Thyroid gland (tissue), 4 donors: ENCODE data around the gene RTRAF. TPM values are rescaled to one million over a fixed set of nuclear protein-coding genes. Genes with fewer than 3 reads are reported as not detected.

Experiments used
- DNase-seq, 2 donors: peaks; one replicate each; pipeline ENCODE4 v3.0.0-alpha.2; 2019
- H3K27ac ChIP-seq, 3 donors: fragments of 200-600 bp; sonication (generic); 1 replicate in 2 of 3; 2 replicates in 1 of 3; pipeline ENCODE4 v1.5.1; 2016 to 2019; ENCODE audit warnings: mild to moderate bottlenecking in 1 of 3, moderate library complexity in 1 of 3
- H3K27me3 ChIP-seq: fragments of 200-600 bp; sonication (generic); one replicate; pipeline ENCODE4 v1.5.1; 2019
- H3K36me3 ChIP-seq, 2 donors: fragments of 200-600 bp; sonication (generic); one replicate each; pipeline ENCODE4 v1.5.1; 2016 to 2019
- H3K4me1 ChIP-seq, 2 donors: fragments of 200-600 bp; sonication (generic); one replicate each; pipeline ENCODE4 v1.5.1; 2017 to 2019
- H3K4me3 ChIP-seq, 3 donors: fragments of 200-600 bp; sonication (generic); replicated peaks in 1 of 3; 1 replicate in 2 of 3; 2 replicates in 1 of 3; pipeline ENCODE4 v1.5.1; 2016; ENCODE audit warnings: mild to moderate bottlenecking in 1 of 3
- H3K9me3 ChIP-seq: fragments of 200-600 bp; sonication (generic); one replicate; pipeline ENCODE4 v1.5.1; 2017
- POLR2A ChIP-seq, 2 donors: fragments of 450-650 bp; IDR thresholded peaks; one replicate each; pipeline ENCODE4 v1.6.1; 2017; ENCODE audit warnings: antibody characterized with exemption in 2 of 2, mild to moderate bottlenecking in 2 of 2, moderate library complexity in 1 of 2
- WGBS, 2 donors: methylation state at CpG; one replicate each; pipeline ENCODE4 v1.1.5; 2017; 5-methylcytosine and 5-hydroxymethylcytosine counted together
- intact Hi-C: fragments of 100-400 bp; cut with DNase I; formaldehyde crosslinking; loops from one replicate; pipeline ENCODE4 v1.15.1; 2023
- total RNA-seq, 4 donors: library from RNA; depleted of rRNA; stranded (reverse); fragments of >200 nt; gene quantifications; one replicate each; pipeline ENCODE4 v1.2.3, GENCODE V29; 2016
- TF ChIP-seq, protein P1 (sequence below), 6 experiments: fragments of 200-600 bp in 3 of 6; fragments of 450-650 bp in 3 of 6; sonication (generic) in 3 of 6; IDR thresholded peaks; one replicate each; pipeline ENCODE4 v1.5.1; 2016 to 2019; ENCODE audit warnings: antibody characterized with exemption in 6 of 6, mild to moderate bottlenecking in 2 of 6, inconsistent platforms in 1 of 6, moderate library complexity in 1 of 6

The RTRAF gene
- total RNA-seq, 4 donors from 2014 or later = 42.9 to 84.2 (median 51.6) TPM

DNA sequence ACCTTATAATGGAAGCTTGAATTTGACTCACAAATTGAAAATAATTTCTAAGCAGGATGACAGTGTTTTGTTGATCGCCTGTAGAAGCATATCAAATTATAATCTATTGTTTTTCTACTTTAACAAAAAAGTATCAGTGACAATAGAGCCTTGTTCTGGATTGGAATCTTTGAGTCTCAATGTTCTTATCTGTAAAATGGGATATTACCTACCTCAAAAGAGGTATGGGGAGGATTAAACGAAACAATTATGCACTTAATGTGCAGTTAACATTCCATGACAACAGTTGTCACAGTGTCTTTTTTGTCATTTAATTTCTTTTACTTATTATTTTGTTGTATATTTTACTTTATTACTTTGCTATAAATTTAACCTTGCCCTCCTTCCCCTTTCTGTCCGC lies 1.1 kb downstream of the RTRAF start:
- Histone ChIP-seq H3K4me1 (peaks cover 4 to 14% of the 10 kb centered on the region in 2 donors), H3K36me3 (peaks cover 0 to 23% of the 10 kb centered on the region in 2 donors), H3K9me3 (no peaks in the 10 kb centered on the region), H3K4me3 (no peak overlapping the region), H3K27me3 (no peaks in the 10 kb centered on the region), H3K27ac (no peak overlapping the region)
- intact Hi-C loops = loop anchor here (10.0 kb wide), 1 partner anchor 54 kb away; no protein-coding TSS in a partner anchor
- TF ChIP-seq POLR2A (IDR thresholded peaks at IDR 0.05) = no peak
- TF ChIP-seq, protein P1, sequence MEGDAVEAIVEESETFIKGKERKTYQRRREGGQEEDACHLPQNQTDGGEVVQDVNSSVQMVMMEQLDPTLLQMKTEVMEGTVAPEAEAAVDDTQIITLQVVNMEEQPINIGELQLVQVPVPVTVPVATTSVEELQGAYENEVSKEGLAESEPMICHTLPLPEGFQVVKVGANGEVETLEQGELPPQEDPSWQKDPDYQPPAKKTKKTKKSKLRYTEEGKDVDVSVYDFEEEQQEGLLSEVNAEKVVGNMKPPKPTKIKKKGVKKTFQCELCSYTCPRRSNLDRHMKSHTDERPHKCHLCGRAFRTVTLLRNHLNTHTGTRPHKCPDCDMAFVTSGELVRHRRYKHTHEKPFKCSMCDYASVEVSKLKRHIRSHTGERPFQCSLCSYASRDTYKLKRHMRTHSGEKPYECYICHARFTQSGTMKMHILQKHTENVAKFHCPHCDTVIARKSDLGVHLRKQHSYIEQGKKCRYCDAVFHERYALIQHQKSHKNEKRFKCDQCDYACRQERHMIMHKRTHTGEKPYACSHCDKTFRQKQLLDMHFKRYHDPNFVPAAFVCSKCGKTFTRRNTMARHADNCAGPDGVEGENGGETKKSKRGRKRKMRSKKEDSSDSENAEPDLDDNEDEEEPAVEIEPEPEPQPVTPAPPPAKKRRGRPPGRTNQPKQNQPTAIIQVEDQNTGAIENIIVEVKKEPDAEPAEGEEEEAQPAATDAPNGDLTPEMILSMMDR (IDR thresholded peaks at IDR 0.05) = no peak
- no peak for DNase-seq
- 73 to 76% methylated on average over 3 of the region's 3 CpGs for WGBS, 2 donors

DNA sequence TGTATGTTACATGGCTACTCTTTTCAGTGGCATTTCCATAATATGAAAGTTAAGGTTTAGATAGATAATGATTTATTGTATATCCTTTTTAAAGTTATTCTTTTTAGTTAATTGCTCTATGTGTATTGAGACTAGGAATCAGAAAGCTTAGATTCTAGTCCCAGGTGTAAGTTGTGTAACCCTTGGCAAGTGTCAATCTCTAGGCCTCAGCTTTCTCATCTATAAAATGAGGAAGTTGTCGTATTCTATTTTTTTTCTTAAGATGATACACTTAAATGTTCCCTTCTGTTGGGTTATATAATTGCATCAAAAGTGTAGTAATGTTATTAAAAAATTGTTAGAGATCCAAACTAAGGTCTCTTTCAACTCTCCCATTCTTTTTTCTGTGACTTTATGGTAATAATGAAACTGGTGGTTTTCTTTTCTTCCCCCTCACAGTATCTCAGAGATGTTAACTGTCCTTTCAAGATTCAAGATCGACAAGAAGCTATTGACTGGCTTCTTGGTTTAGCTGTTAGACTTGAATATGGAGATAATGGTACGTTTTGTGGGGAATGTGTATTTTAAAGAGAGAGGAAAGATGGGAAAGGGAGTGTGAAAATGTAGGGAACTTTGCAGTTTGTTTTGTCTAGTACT lies 4.1 kb downstream of the RTRAF start:
- intact Hi-C loops = loop anchor here (10.0 kb wide), 1 partner anchor 51 kb away; no protein-coding TSS in a partner anchor

DNA sequence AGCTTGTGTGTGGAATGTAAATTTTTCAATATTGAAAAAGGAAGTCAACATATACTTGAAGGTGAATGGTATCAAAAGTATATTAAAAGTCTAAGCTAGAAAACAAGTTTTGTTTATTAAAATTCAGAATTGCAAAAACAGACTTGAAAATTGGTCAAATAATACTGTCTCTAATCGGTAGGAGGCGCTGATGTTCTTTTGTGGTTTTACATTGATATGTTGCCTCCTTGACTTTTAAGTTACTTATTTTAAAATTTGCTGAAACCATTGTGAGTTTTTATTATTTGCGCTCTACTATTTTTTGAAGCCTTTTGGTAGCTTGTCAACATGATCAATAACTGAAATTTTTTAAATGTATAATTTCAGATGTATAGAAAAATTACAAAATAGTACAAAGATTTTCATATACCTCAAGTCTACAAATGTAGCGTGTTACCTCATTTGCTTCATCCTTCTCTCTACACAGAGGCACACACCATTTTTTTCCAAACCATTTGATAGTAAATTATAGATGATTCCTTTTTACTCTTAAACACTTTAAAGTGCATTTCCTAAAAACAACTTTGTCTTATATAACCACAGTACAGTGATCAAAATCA lies 6.9 kb downstream of the RTRAF start:
- 39 to 50% methylated on average over 4 of the region's 4 CpGs for WGBS, 2 donors
- H3K4me1 ChIP-seq = no peaks in the 10 kb centered on the region
- no peak for DNase-seq
- H3K9me3 ChIP-seq = no peaks in the 10 kb centered on the region
- H3K27me3 ChIP-seq = no peaks in the 10 kb centered on the region
- no peak overlapping the region for H3K4me3 ChIP-seq
- intact Hi-C loops = loop anchor here (5.0 to 10.0 kb wide), 2 partner anchors 49 to 136 kb away; no protein-coding TSS in a partner anchor
- H3K27ac ChIP-seq = peak overlapping the region in 1 of 3 donors; percentile 14
- peaks cover 9 to 38% of the 10 kb centered on the region in 2 donors for H3K36me3 ChIP-seq
- TF ChIP-seq, protein P1 (IDR thresholded peaks at IDR 0.05) = peak; percentile 39 to 88 (median 78)
- no peak for TF ChIP-seq POLR2A (IDR thresholded peaks at IDR 0.05)

More for the DNA sequence above, 4.1 kb downstream of the RTRAF start:
- TF ChIP-seq POLR2A (IDR thresholded peaks at IDR 0.05) = no peak
- TF ChIP-seq, protein P1 (IDR thresholded peaks at IDR 0.05) = no peak
- 81 to 85% methylated on average over 3 of the region's 3 CpGs for WGBS, 2 donors
- Histone ChIP-seq H3K27me3 (no peaks in the 10 kb centered on the region), H3K9me3 (no peaks in the 10 kb centered on the region), H3K4me1 (peaks cover 4 to 14% of the 10 kb centered on the region in 2 donors), H3K36me3 (peaks cover 0 to 25% of the 10 kb centered on the region in 2 donors), H3K4me3 (no peak overlapping the region), H3K27ac (no peak overlapping the region)
- DNase-seq = no peak

DNA sequence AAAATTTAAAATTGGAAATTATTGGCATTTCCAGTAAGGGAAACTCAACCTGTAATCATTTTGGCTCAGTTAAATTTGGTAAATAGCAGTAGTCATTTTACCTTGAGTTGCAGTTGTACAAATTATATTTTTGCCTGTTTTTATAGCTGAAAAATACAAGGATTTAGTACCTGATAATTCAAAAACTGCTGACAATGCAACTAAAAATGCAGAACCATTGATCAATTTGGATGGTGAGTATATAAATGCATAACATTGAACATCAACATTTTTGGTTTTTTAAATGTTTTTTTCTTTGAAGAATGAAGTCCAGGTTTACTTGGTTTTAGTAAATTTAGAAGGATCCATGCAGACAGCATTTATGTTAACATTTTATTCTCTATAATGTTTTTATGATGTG lies 9.0 kb downstream of the RTRAF start:
- H3K36me3 ChIP-seq = peaks cover 22 to 45% of the 10 kb centered on the region in 2 donors
- no peaks in the 10 kb centered on the region for H3K27me3 ChIP-seq
- H3K4me1 ChIP-seq = peaks cover 2 to 4% of the 10 kb centered on the region in 2 donors
- intact Hi-C loops = loop anchor here (5.0 to 10.0 kb wide), 2 partner anchors 46 to 134 kb away; no protein-coding TSS in a partner anchor
- no peaks in the 10 kb centered on the region for H3K9me3 ChIP-seq
- H3K4me3 ChIP-seq = no peak overlapping the region
- TF ChIP-seq POLR2A (IDR thresholded peaks at IDR 0.05) = no peak
- TF ChIP-seq, protein P1 (IDR thresholded peaks at IDR 0.05) = no peak
- peak overlapping the region in 1 of 3 donors; percentile 6 for H3K27ac ChIP-seq
- no peak for DNase-seq

DNA sequence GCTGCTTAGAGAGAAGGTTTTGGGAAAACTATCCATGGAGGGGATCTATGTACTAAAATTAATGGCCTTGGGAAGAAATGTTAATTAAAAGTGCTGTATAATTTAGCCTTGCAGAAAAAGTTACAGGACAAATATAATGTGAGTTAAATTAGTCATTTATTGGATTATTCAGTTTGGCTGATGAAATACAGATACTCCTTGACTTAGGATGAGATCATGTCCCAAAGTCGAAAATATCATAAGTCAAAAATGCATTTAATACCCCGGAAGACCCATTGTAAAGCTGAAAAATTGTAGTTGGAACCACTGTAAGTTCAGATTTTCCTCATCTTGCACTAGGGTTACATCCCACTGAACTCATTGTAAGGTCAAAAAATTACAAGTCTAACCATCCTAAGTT lies 9.7 kb downstream of the RTRAF start:
- H3K9me3 ChIP-seq = no peaks in the 10 kb centered on the region
- TF ChIP-seq, protein P1 (IDR thresholded peaks at IDR 0.05) = no peak
- TF ChIP-seq POLR2A (IDR thresholded peaks at IDR 0.05) = no peak
- 68 to 84% methylated on average over 2 of the region's 2 CpGs for WGBS, 2 donors
- no peak for DNase-seq
- peaks cover 22 to 50% of the 10 kb centered on the region in 2 donors for H3K36me3 ChIP-seq
- no peaks in the 10 kb centered on the region for H3K27me3 ChIP-seq
- intact Hi-C loops = loop anchor here (5.0 to 10.0 kb wide), 2 partner anchors 46 to 133 kb away; no protein-coding TSS in a partner anchor
- H3K27ac ChIP-seq = peak overlapping the region in 1 of 3 donors; percentile 6
- H3K4me1 ChIP-seq = peaks cover 7 to 9% of the 10 kb centered on the region in 2 donors
- H3K4me3 ChIP-seq = no peak overlapping the region
